NCI-H2081 (cell line): Measurements from ENCODE around the gene SATB1.
A peak's percentile ranks its signal among the peaks of the same experiment; 100 is the strongest.
"Not testable (repeated sequence)": the region's sequence is repeated elsewhere in the genome, so short reads cannot be mapped to it uniquely, and the experiment has no call there.

Experiments
- DNase-seq, 2 experiments: peaks; one replicate each; lab custom pipeline; 2025; lab: John Stamatoyannopoulos, UW

The SATB1 gene

DNA sequence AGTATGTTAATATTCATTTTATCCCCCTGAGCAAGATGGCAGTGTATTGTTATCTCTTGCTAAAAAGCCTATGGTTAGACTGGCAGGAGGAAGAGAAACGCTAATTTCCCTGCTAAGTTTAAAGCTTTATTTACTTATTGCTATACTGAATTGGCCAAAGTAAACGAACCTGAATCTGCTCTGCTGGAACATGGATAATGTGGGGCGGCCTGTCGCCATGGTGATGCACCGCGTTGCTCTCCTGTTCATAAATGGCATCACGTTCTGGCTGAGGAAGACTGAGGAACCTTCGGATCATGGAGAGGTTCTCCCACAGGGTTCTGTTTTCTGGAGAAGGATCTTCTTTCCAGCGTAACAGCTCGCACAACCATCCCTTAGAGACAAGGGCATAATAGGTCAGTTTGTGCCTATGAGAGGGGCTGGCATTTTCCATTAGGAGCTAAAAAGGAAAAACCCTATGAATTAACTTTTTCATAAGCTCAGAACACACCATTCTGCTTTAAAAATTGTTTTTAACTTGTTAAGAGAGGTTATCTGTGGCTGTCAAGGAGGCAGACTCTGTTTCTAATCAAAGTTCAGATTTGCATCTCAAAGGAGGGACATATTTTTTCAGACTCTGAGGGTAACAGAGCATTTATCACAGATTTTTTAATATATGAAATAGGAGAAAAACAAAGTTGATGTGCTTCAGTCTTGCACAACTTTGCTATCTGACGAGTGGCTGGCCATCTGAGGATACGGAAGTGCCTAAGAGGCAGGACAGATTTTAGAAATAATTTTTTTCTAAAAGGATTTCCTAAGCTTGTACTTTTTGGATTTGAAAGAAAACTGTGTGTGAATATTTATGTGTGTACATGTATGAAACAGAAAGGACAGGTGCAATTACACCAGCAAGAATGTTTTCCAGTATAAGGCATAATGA lies 73.1 kb downstream of the SATB1 start:
- DNase-seq: peak; percentile 80 to 94

- peak; percentile 10 to 57 for DNase-seq
Measured at GRCh38 chr3:18351069-18351628, 74.0 kb downstream of the SATB1 start.

- DNase-seq: no peak
Measured at GRCh38 chr3:18349197-18349798, 75.8 kb downstream of the SATB1 start.

- no peak for DNase-seq
Measured at GRCh38 chr3:18346097-18346496, 79.0 kb downstream of the SATB1 start.

DNA sequence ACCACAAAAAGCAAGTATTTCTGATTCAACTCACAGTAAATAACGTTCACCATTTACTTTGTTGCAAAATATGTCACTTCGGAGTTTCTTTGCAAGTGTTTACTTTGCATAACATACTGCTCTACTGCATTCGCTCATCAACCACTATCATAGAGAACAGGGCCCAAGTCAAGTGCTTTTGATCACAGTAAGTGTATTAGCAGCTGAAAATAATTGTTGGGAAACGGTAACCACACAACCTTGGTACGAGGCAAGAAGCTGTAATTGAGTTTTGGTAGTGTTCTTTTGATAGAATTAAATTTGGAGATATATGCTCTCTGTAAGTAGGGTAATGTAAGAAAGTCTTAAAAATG lies 80.1 kb downstream of the SATB1 start:
- DNase-seq: no peak

- DNase-seq: no peak
Measured at GRCh38 chr3:18344306-18345014, 80.7 kb downstream of the SATB1 start.

DNA sequence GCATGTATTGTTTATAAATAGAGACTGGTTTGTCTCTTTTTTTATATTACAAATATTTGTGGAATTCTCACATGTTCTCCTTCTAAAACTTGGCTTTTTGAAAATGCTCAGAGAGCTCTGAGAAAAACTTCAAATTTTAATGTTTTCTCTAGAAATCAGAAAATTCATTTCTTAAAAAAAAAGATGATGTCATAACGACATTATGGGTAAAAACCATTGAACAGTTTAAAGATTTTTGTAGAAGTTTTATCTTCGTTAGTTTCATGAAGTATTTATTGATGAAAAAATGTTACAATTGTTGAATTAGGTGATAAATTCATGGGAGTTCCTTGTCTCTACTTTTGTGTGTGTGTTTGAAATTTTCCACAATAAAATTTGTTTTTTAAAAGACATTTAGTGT lies 81.3 kb downstream of the SATB1 start:
- no peak for DNase-seq

- DNase-seq: no peak
Measured at GRCh38 chr3:18338827-18339514, 86.2 kb downstream of the SATB1 start.

DNA sequence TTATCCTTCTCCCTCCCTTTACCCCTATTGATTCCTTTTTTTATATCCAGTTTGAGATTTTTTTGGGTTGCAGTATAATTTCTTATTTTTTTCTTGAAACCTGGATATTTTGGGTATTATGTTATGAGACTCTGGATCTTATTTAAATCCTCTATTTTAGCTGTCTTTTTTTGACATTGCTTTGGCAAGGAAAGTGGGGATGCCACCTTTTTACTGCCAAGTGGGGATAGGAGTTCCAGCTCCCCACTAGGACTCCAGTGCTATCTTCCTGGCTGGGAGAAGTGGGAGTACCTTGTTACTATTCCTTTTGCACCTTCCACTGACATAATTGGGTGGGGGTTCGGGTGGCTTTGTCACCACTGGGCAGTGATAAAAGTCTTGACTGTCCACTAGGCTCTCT lies 87.9 kb downstream of the SATB1 start:
- DNase-seq: no peak

DNA sequence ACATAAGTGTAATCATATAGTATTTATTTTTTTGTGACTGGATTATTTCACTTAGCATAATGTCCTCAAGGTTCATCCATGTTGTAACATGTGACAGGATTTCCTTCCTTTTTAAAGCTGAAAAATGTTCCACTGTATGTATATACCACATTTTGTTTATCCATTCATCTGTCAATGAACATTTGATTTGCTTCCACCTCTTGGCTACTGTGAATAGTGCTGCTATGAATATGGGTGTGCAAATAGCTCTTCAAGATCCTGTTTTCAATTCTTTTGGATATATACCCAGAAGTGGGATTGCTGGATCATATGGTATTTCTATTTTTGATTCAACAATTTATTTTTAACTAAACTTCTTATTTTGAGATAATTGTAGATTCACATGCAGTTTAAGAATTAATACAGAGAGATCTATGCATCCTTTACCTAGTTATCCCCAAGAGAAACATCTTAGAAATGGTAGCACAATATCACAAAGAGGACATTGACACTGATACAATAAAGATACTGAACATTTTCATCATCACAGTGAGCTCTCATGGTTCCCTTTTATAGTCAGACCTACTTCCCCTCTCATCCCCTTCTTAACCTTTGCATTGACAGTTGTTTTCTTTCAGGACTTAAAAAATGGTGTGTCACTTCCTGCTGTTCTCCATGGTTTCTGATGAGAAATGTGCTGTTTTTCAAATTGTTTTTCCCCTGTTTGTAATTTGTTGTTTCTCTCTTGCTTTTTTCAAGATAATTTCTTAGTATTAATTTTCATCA lies 90.1 kb downstream of the SATB1 start:
- DNase-seq: no peak

DNA sequence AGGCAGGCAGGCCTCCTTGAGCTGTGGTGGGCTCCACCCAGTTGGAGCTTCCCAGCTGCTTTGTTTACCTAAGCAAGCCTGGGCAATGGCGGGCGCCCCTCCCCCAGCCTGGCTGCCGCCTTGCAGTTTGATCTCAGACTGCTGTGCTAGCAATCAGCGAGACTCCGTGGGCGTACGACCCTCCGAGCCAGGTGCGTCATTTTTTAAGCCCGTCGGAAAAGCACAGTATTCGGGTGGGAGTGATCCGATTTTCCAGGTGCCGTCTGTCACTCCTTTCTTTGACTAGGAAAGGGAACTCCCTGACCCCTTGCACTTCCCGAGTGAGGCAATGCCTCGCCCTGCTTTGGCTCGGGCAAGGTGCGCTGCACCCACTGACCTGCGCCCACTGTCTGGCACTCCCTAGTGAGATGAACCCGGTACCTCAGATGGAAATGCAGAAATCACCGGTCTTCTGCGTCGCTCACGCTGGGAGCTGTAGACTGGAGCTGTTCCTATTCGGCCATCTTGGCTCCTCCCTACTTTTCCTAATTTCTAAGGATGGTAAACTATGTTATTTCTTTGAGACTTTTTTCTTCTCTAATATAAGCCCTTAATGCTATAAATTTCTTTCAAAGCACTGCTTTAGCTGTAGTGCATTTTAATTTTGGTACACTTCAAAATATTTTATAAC lies 94.2 kb downstream of the SATB1 start:
- not testable (repeated sequence) for DNase-seq

DNA sequence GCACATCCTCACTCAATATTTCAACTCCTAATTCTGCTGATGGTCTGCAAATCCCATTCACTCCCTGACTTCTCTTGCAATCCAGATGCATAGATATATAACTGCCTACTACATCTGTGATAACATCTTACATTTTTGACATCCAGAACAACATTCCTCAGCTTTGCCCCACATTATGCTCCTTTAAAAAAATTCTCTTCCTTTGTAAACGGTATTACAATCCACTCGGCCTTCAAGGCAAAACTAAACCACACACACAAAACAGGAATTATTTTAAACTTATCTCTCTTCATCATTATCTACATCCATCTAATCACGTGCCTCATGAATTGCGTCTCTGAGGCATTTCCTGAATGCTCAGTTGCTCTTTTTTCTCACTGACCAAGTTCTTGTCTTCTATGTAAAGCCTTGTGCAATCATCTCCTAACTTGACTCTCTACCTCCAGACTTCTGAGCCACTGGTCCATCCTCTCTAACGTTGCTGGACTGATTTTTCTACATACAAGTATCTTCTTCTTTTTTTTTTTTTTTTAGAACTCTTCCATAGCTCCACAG lies 117.0 kb downstream of the SATB1 start:
- DNase-seq: no peak

DNA sequence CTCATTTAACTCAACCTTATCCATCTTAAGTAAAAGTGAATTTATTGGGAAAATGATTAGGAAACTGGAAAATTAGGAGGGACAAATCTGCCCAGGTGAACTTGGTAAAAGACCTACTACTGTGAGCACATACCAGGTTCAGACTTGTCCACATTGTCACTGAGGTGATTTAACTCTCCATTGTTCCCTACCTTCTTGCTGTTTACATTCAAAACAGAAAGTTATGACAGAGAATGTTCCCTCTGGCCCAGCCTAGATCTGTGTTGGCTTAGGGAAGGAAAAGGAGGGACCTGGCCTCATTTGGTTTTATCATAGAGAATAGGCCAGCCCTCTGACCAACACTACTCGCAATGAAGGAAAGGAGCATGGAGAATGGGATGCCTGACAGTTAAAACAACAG lies 117.6 kb downstream of the SATB1 start:
- DNase-seq: no peak

DNA sequence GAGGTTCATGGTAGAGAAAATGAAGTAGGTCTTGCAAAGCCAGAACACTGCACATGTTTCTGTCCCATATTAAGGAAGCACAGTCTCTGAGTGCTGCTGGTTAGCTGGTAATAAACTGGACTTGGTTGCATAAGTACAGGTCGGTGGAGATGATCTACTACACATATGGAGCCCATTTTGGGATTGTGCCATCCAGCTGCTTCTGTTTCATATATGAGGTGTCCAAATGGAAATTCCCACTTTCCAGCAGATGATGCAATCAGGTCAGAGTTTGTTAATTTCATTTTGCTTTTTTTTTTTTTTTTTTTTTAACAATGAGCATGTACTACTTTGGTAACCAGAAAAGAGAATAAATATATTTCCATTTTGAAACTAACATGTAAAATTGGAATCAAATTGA lies 122.6 kb downstream of the SATB1 start:
- DNase-seq: no peak

- no peak for DNase-seq
Measured at GRCh38 chr3:18301781-18302180, 123.4 kb downstream of the SATB1 start.

- no peak for DNase-seq
Measured at GRCh38 chr3:18300916-18301315, 124.2 kb downstream of the SATB1 start.

DNA sequence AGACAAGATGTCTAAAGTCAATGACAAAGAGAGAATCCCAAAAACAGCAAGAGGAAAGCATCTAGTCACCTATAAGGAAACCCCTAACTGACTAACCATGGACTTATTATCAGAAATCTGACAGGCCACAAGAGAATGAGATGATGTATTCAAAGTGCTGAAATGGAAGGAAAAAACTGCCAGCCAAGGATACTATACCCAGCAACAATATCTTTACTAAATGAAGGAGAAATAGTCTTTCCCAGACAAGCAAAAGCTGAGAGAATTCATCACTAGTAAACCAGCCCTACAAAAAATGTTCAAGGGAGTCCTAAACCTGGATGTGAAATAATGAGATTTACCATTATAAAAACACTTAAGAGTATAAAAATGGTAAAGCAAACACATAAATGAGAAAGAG lies 128.0 kb downstream of the SATB1 start:
- DNase-seq: no peak
